D341Med (cell line): Measurements from ENCODE around the gene TNFSF8.

Source experiments
- DNase-seq: peaks from one replicate; pipeline ENCODE4 v3.0.0; 2012; ENCODE audit warnings: low spot score

The TNFSF8 gene

GRCh38 chr9:114930056-114930812, at the start of gene TNFSF8:
Gene TNFSF8, minus strand, starts transcription at chr9:114930591. Its CDS starts 288 bp downstream, at chr9:114930303.
- DNase-seq, result no peak

GRCh38 chr9:114973216-114973615, 42.8 kb upstream of the TNFSF8 start:
- DNase-seq, result no peak

GRCh38 chr9:114972510-114973136, 42.2 kb upstream of the TNFSF8 start:
- DNase-seq, result no peak

GRCh38 chr9:114969269-114969668, 38.9 kb upstream of the TNFSF8 start:
- DNase-seq, result no peak

GRCh38 chr9:114968671-114969070, 38.3 kb upstream of the TNFSF8 start:
- DNase-seq, result no peak

GRCh38 chr9:114965564-114965963, 35.2 kb upstream of the TNFSF8 start:
- no peak for DNase-seq

GRCh38 chr9:114962809-114963208, 32.4 kb upstream of the TNFSF8 start:
- DNase-seq, result no peak

- no peak for DNase-seq
Measured at GRCh38 chr9:114960276-114960675, 29.9 kb upstream of the TNFSF8 start.

GRCh38 chr9:114958844-114959235, 28.4 kb upstream of the TNFSF8 start:
- DNase-seq, result no peak

GRCh38 chr9:114958021-114958843, 27.8 kb upstream of the TNFSF8 start:
- no peak for DNase-seq

GRCh38 chr9:114957558-114957957, 27.2 kb upstream of the TNFSF8 start:
- DNase-seq, result no peak

- no peak for DNase-seq
Measured at GRCh38 chr9:114954956-114955582, 24.7 kb upstream of the TNFSF8 start.

- DNase-seq, result no peak
Measured at GRCh38 chr9:114953959-114954358, 23.6 kb upstream of the TNFSF8 start.

- DNase-seq, result no peak
Measured at GRCh38 chr9:114953046-114953445, 22.7 kb upstream of the TNFSF8 start.

GRCh38 chr9:114950761-114951160, 20.4 kb upstream of the TNFSF8 start:
- DNase-seq, result no peak

- DNase-seq, result no peak
Measured at GRCh38 chr9:114947058-114947457, 16.7 kb upstream of the TNFSF8 start.

- no peak for DNase-seq
Measured at GRCh38 chr9:114945616-114946412, 15.4 kb upstream of the TNFSF8 start.

GRCh38 chr9:114941376-114941775, 11.0 kb upstream of the TNFSF8 start:
- DNase-seq, result no peak

GRCh38 chr9:114938687-114939575, 8.5 kb upstream of the TNFSF8 start:
- no peak for DNase-seq

GRCh38 chr9:114937516-114937915, 7.1 kb upstream of the TNFSF8 start:
- DNase-seq, result no peak

GRCh38 chr9:114936581-114936980, 6.2 kb upstream of the TNFSF8 start:
- no peak for DNase-seq
